HG03442 (cell line): ENCODE measurements around the gene TERF2IP.
A peak's percentile ranks its signal among the peaks of the same experiment; 100 is the strongest.

ENCODE experiments used
- ATAC-seq: cut with Tn5 transposase; IDR thresholded peaks from one replicate; pipeline ENCODE4 v1.9.1; 2021; ENCODE audit warnings: mild to moderate bottlenecking, moderate library complexity; ENCODE audit not compliant: unreplicated experiment

Gene TERF2IP

DNA sequence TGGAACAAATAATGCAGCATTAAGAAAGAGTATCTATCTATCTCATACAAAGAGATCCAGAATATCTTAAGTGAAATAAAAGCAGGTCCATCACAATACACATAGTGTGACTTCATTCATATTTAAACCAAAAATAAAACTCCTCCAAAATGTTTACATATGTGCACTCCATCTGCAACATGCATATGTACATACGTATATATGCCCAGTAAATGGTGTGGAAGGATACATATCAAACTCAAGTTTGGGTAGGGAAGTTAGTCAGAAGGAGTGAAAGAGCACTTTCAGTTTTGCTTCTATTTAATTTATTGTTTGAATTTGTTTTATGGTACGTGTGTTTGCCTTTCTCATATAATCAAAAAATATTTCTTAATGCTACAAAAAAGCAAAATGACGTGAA, 12.5 kb upstream of the TERF2IP start:
- ATAC-seq, result no peak

DNA sequence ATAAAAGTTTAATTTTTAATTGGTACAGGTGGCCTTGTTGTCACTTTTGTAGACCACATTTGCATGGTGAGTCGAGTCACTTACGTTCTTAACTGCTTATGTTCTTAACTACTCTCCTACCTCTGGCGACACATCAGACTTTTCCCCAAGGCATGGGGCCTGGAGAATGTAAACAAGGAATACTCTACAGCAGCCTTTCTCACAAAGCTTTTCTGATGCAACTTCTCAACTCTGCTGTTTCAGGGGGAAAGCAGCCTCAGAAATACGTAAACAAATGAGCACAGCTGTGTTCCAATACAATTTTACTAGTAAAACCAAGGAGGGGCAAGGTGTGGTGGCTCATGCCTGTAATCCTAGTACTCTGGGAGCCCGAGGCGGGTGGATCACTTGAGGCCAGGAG, 7.0 kb upstream of the TERF2IP start:
- ATAC-seq, result no peak

DNA sequence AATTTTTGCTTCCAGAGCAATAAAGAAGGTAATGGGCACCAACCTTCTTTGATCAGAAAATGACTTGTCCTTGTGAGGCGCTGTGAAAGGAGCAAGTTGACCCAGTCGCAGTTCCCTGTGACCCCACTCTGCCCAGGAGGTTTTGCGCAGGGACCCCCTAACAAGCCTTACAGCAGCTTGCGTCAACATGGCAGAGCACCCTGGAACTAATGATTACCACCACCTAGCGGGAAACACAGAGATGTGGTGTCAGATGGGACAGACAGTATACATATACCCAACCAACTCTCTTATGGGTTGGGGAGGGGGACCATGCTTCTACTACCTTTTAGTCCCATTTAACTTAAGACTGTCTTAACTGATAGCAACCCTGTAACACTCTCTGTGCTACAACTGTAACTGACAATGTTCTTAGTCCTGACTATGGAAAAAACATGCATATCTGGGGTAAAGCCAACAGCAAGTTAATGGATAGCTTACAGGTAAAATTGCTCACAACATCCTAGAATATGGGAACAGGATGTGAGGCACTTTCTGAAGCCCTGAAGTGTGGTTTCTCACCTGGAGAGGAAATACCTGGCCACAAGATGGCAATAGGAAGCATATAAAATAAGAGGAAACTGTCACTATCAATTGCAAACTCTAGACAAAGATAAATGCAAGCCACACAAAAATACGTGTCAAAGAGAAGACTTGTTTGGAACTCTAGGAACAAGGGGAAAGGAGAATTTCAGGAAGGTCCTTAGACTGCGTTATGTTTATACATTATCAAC, 3.1 kb upstream of the TERF2IP start:
- ATAC-seq, result no peak

DNA sequence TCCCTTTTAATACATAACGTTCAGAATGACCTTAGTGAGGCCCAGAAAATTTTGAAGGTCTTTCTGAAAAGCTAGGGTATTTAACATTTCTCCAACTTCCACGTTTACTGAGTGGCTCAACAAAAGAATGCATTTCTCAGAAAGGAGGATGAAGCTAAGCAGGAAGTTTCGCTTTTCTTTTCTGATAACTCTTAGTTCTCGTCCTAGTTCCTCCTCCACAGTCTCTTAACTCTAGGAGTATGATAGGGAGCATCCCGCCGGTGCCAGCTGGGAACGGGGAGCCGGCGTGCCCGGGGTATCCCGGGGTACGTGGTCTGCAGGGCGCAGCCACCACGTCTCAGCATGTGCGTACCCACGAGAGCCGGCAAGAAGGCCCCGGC, 471 bp upstream of the TERF2IP start:
- peak; percentile 19 for ATAC-seq

DNA sequence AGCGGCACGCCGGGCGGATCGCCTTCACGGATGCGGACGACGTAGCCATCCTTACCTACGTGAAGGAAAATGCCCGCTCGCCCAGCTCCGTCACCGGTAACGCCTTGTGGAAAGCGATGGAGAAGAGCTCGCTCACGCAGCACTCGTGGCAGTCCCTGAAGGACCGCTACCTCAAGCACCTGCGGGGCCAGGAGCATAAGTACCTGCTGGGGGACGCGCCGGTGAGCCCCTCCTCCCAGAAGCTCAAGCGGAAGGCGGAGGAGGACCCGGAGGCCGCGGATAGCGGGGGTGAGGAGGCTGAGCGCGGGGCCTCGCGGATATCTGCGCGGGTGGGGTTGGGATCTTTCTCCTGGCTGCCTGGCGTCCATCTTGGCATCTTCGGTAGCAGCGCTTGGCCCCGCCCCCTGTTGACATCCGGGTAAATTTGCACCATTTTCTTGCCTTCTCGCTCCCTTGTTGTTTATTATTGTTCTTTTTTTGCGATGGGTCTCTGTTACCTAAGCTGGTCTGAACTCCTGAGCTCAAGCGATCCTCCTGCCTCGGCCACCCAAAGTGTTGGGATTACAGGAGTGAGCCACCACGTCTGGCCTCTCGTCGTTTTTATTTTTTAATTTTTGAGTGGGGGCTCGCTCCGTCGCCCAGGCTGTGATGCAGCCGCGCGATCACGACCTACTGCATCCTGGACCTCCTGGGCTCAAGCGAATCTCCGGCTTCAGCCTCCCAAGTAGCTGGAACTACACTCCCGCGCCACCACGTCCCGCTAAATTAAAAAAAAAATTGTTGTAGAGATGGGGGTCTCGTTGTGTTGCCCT, 898 bp downstream of the TERF2IP start:
- peak; percentile 29 for ATAC-seq

DNA sequence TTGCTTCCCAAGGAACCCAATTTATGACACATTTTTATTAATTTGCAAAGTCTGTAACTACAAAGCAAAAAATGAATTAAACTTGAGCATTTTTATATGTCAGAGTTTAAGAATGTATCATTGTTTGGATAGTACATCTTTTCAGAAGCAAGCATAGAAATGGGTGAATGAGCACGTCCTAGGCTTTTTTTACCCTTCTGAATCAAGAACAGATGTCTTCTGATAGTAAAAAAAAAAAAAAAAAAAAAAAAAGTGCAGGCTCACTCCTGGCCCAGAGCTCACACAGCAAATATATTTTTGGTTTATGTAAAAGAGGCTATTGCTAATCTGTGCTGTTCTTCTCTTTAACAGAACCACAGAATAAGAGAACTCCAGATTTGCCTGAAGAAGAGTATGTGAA, 6.3 kb downstream of the TERF2IP start:
- no peak for ATAC-seq

DNA sequence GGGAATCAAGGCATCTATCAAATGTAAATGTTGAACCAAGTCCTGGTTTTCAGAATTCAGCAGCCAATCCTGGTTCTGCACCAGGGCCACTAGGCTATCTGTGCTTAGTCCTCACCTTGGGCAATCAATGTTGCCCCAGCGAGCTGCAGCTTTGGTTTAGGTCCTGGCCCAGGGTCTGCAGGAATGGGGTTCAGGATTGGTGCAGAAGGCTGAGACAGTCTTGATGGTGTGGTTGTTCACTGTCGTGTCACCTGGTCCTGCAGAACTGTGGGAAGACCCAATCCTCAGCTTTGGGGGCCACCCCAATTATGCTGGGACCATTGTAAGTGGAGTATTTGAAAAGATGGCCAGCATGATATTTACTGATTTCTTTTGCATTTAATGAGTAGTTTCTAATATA, 10.6 kb downstream of the TERF2IP start:
- ATAC-seq, result no peak

DNA sequence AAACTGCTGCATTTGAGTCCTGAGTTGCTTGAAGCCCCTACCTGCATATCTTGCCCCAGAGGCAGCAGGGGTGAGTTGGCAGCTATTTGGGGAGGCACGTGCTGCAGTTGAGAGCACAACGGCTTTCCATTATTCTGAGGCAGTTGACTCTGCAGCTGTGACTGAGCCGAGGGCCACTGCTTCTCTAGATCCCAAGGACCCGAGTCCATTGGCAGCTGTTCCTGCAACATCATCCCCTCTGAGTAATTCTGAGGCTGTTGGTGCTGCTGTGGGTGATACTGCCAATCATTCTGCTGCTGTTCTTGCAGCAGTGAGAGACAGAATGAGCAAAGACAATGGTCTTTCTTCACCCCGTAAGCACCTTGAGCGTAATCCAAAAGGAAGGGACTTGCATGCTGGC, 12.7 kb downstream of the TERF2IP start:
- no peak for ATAC-seq

DNA sequence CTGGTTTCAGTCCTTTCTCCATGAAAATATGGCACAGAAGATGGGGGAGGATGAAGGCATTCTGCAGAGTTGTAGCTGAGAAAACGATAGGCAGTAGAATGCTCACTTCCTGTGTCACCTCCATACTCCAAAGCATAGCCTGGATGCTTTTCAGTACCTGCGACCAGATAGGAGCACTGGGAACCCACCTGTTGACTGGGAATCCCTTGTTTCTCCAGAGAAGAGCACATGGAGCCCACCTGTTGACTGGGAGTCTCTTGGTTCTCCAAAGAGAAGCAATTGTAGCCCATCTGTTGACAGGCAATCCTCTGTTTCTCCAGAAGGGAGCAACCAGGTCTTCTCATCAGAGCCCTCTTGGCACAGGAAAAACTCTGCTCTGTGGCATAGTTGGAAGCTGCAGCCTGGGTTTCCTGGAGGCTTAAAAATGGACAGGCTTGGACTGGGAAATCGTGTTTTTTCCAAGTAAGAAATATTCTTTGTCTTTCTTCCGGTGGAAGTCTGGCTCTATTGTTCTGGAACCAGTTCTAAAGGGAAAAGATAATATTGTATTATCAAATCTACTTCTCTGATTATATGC, 13.2 kb downstream of the TERF2IP start:
- no peak for ATAC-seq

DNA sequence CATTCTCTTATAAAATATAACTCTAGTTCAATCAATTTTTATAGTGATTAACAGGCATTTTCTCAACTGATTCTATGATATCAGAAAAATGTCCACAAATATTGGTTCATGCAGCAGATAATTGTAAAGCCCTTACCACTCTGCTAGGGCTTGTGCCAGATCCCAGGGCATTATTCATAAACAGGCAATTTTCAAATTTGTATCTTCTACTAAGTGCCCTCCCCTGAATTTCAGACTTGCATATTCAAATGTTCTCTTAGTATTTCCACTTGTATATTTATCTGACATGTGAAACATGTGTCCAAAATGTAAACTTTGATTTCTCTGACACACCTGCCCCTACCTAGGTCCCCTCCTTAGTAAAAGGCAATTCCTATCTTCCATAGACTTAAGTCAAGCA, 19.9 kb downstream of the TERF2IP start:
- no peak for ATAC-seq

DNA sequence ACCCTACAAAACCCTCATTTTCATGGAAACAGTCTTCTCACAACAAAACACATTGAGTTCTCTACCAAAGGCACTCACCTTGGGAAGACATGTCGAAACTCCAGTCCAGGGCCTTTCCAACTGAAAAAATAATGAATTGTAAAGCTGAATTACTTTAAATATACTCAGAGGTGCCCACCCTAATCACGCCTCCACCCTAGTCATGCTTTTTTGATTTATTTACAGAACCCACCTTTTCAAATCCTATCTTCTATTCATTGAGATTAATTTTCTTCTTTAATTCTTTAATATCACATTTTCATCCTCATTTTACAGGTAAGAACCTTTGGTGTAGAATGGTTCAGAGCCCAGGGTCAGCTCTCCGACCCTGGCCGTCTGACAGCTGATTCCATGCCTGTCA, 29.3 kb downstream of the TERF2IP start, which contains the start of gene CPHXL2:
CPHXL2 (minus strand) TSS at position 101 of the 400 bp plus-strand sequence; CDS start at position 91, 10 bp downstream.
- ATAC-seq, result no peak

DNA sequence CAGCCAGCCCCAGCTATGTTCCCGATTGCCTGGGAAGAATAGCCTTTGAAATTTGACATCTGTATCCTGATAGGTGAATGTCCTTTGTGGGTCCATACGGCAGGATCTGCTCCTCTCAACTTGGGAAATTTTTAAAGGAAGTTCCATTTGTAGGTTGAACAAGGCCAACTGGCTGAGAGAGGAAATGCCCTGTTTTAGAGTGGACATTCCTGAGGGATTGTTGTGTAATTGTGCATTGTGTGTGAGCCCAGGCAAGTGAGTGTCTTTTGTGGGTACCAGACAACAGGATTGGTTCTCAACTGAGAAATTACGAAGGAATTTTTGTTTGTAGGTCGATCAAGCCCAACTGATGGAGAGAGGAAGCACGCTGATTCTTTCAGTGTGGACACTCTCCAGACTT, 31.8 kb downstream of the TERF2IP start:
- no peak for ATAC-seq

DNA sequence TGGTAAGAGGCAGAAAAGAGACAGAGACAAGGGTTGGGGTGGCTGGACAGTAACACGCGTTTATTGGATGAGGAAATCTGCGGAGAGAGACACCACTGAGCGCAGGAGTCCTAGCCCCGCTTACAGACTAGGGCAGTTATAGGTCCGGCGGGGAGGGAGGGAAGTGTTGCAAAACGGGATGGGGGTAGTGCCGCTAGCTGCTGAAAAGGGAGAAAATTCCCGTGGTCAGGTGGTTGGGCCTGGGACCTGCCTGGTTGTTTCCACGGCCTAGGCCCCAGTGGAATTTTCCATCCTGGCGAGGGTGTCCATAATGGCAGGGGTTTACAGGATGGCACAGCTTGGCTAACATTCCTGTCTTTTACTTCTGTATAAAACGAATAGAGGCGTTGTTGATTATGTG, 34.7 kb downstream of the TERF2IP start:
- no peak for ATAC-seq

DNA sequence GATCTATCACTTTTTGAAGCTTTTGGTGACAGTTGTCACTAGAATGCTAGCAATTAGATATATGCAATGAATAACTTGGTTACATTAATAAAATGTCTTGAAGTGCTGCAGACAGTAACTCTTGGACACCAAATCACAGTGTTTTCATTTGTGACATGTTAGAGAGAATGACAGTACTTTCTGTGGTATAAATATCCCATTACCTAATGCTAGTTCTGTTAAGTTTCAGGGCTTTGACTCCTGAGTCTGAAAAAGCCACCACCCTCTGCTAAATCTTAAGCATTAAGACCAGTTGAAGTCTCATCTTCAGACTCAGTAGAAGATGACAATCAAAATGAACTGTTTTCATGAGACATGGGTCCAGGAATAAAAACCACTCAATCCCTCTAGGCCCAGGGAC, 39.8 kb downstream of the TERF2IP start:
- no peak for ATAC-seq

DNA sequence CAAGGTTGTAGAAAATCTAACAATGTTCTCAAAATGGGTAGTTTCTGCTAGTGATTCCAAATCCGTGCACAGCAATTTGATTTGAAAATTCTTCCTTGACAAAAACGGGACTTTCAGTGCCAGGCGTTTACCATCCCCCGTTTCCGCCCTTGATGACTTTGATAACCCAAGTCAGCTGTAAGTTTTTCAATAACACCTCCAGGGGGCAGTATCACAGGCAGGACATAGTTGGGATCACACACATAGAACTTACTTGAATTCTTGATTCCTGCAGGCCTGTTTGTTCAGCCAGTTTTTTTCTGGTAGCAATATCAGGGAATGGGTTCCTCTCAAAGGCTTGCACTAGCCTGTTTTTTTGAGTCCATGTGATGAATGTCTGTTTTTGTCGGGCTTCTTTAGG, 48.1 kb downstream of the TERF2IP start:
- ATAC-seq, result no peak

DNA sequence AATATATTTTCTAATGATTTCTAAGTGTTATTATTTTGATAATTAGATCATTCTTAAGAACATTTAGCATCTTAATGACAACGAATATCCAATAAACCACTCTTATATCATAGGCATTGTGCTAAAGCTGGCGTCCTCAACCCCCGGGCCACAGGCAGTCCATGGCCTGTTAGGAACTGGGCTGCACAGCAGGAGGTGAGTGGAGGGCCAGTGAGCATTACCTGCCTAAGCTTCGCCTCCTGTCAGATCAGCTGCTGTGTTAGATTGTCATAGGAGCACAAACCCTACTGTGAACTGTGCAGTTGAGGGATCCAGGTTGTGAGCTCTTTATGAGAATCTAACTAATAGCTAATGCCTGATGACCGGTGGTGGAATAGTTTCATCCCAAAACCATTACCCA, 50.0 kb downstream of the TERF2IP start:
- no peak for ATAC-seq

DNA sequence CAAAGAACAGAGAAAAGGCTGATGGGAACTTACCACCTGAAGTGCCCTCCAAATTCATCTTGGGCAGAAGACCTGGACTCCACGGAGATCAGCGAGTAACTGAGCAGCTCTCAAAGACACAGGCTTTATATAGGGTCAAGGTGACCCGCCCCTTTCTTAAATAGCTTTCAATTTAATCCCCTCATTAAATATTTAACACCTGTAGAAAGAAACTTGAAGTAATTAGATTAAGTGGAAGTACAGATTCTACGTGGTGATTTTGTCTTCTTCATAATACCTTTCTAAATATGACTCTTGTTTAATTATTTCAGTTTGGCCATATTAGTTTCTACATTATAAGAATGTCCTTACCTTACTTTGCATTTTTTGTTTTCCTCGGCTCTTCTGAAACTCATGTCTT, 53.8 kb downstream of the TERF2IP start, which contains the start of gene DUXB:
DUXB (minus strand) TSS at position 101 of the 400 bp plus-strand sequence; CDS start at position 58, 43 bp downstream.
- no peak for ATAC-seq

DNA sequence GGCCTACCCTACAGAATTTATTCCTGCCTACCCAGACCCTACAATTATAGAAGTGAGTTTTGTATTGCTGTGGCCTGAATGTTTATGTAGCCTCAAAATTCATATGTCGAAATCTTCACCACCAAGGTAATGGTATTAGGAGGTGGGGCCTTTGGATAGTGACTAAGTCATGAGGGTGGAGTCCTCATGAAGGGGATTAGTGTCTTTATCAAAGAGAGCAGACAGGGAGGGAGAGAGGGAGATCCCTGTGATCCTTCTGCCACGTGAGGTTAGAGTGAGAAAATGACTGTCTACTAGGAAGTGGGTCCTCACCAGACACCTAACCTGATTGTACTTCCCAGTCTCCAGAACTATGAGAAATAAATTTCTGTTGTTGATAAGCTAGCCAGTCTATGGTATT, 54.7 kb downstream of the TERF2IP start:
- no peak for ATAC-seq

DNA sequence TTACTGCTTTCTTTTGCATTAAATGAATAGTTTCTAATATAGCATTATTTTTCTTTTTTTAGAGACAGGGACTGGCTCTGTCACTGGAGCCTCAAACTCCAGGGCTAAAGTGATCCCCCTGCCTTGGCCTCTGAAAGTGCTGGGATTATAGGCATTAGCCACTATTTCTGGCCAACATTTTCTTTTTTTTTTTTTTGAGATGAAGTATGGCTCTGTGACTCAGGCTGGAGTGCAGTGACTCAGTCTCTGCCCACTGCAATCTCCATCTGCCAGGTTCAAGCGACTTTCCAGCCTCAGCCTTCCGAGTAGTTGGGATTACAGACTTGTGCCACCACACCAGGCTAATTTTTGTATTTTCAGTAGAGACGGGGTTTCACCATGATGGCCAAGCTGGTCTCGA, 55.7 kb downstream of the TERF2IP start:
- no peak for ATAC-seq
